Anterior cingulate cortex (tissue), 58 donors: ENCODE results near the gene ST3GAL3.

Source experiments
- DNase-seq, 58 donors: peaks; one replicate each; lab custom pipeline; 2025; lab: John Stamatoyannopoulos, UW

ST3GAL3 gene

GRCh38 chr1:43902058-43902831, 194.9 kb downstream of the ST3GAL3 start:
- no peak for DNase-seq

- no peak for DNase-seq
Observed at GRCh38 chr1:43904660-43905551, 197.6 kb downstream of the ST3GAL3 start.

- no peak for DNase-seq
Observed at GRCh38 chr1:43908226-43908625, 200.9 kb downstream of the ST3GAL3 start.

GRCh38 chr1:43908858-43909257, 201.5 kb downstream of the ST3GAL3 start:
- DNase-seq = no peak

GRCh38 chr1:43910343-43910742, 203.0 kb downstream of the ST3GAL3 start:
- no peak for DNase-seq

GRCh38 chr1:43912607-43913006, 205.3 kb downstream of the ST3GAL3 start:
- no peak for DNase-seq

GRCh38 chr1:43913051-43913501, 205.7 kb downstream of the ST3GAL3 start:
- no peak for DNase-seq

- no peak for DNase-seq
Observed at GRCh38 chr1:43913666-43914360, 206.5 kb downstream of the ST3GAL3 start.

- DNase-seq = no peak
Observed at GRCh38 chr1:43914576-43915525, 207.5 kb downstream of the ST3GAL3 start.

- DNase-seq = no peak
Observed at GRCh38 chr1:43919906-43920305, 212.6 kb downstream of the ST3GAL3 start.

GRCh38 chr1:43921022-43921421, 213.7 kb downstream of the ST3GAL3 start:
- no peak for DNase-seq

GRCh38 chr1:43924516-43924915, 217.2 kb downstream of the ST3GAL3 start:
- DNase-seq = no peak

- DNase-seq = no peak
Observed at GRCh38 chr1:43925846-43926245, 218.5 kb downstream of the ST3GAL3 start.

- no peak for DNase-seq
Observed at GRCh38 chr1:43930168-43930948, 223.0 kb downstream of the ST3GAL3 start.

GRCh38 chr1:43930949-43931275, 223.6 kb downstream of the ST3GAL3 start:
- no peak for DNase-seq

- DNase-seq = no peak
Observed at GRCh38 chr1:43931711-43932660, 224.7 kb downstream of the ST3GAL3 start.

- no peak for DNase-seq
Observed at GRCh38 chr1:43932786-43933385, 225.6 kb downstream of the ST3GAL3 start.
